ENCODE measurements around the gene BAMBI.

Gene BAMBI

DNA sequence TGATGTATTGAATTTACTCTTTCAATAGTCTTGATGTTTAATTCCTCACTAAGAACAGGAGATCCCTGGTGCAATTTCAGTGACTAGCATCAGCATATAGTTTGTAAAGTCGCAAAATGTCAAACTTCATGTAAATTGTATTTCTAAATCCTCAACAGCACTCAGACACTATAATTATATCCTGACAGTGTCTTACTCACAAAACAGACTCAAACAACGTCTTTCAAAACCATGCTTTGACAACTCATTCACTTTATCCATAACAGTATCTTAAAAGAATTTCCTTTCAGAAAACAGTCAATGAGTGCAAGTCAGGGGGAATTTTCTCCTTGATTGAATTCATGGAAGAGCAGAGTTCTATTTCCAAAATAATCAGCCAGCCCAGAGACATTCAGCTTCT, 20.8 kb downstream of the BAMBI start:
- H3K27me3 ChIP-seq: no peaks in the 10 kb centered on the region
- H3K36me3 ChIP-seq: no peaks in the 10 kb centered on the region
- H4K20me1 ChIP-seq: no peaks in the 10 kb centered on the region
- no peaks in the 10 kb centered on the region for H3K4me1 ChIP-seq
- H3K9me3 ChIP-seq: no peaks in the 10 kb centered on the region
- no peak overlapping the region for H3K27ac ChIP-seq
- H3K4me2 ChIP-seq: no peak overlapping the region
- no peak overlapping the region for H3K9ac ChIP-seq
- no peak for TF ChIP-seq Cebpa-rat (IDR thresholded peaks at IDR 0.05)
- H3K4me3 ChIP-seq: no peak overlapping the region

DNA sequence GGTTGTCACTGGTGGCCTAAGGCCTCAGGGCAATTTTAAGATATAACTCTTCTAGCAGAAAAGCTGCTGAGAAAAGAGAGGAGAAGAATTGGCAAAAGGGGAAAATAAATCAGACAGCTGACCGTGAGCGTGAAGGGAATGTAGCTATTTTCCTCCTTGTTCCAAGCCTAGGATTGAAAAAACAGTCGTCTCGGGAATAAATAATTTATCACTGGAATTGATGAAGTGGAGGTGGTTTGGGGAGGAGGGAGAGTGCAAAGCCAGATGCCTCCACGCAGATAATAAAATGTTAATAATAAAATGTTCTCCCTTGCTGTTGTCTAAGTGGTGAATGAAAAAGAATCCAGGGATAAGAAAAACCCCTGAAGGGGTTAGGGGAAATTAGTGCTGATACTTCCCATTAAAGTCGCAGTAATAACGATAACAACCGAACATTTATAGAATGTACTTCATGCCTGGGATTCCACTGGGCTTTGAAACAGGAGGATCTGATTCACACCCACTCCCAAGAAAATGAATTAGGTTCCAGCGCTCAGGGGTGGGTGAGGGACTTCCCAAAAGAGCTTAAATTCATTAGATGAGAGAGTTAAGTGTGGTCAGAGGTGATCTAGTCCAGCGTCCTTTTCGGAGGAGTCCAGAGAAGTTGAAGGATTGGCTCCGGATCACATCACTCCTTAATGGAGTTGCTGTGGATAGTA, 27.3 kb downstream of the BAMBI start:
- Histone ChIP-seq H3K4me3 (no peak overlapping the region), H3K4me1 (no peaks in the 10 kb centered on the region), H3K27ac (no peak overlapping the region), H4K20me1 (no peaks in the 10 kb centered on the region), H3K9me3 (no peaks in the 10 kb centered on the region), H3K36me3 (no peaks in the 10 kb centered on the region), H3K27me3 (no peaks in the 10 kb centered on the region), H3K4me2 (no peak overlapping the region), H3K9ac (no peak overlapping the region)
- TF ChIP-seq Cebpa-rat (IDR thresholded peaks at IDR 0.05): no peak

DNA sequence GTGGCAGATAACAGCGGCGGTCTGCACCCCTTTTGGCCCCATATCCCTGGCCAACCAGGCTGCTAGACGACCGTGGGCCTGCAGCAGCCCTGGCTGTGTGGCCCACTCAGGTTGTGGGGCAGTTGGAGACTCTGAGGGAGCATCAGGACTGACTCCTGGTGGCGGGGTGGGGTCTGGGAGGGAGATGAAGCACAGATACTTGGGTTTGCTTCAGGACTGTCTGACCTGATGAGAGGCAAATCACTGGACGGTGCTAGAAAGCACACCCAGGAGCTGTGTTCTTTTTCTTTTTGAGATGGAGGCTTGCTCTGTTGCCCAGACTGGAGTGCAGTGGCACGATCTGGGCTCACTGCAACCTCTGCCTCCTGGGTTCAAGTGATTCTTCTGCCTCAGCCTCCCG, 28.2 kb downstream of the BAMBI start:
- Histone ChIP-seq H3K4me2 (no peak overlapping the region), H3K4me3 (no peak overlapping the region), H3K4me1 (no peaks in the 10 kb centered on the region), H3K27ac (no peak overlapping the region), H3K9me3 (no peaks in the 10 kb centered on the region), H4K20me1 (no peaks in the 10 kb centered on the region), H3K36me3 (no peaks in the 10 kb centered on the region), H3K27me3 (no peaks in the 10 kb centered on the region), H3K9ac (no peak overlapping the region)
- no peak for TF ChIP-seq Cebpa-rat (IDR thresholded peaks at IDR 0.05)

DNA sequence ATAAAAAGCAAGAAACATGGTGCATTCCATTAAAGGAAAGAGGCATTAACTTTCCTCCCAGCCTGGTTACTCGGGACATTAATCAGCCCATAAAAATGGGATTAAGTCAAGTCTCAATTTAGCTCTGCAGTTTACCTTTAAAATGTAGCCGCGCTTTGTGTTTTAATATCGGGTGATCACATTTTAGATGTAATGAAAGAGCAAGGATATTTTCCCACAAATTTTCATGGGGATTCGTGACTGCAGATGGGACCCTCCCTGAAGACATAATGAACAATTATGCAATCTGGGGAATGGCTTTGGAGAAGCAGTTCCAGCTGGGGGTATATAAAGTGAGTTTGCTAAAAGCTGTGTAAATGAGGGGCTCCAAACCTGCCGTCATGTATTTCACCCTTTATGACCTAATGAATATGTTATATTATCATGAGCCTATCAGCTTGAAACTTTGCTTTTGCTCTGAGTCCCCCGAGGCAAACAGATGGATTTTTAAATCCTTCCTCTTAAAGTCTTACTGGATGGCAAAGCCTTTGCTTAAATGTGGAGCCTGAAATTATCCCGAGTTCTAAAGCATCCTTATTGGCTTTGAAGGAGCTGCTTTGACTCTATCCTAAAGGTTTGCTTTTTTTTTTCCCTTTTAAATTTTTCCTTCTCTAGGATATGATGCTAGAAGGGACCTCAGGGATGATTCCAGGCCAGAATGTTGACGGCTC, 31.8 kb downstream of the BAMBI start:
- TF ChIP-seq Cebpa-rat (IDR thresholded peaks at IDR 0.05): no peak
- Histone ChIP-seq H4K20me1 (no peaks in the 10 kb centered on the region), H3K4me2 (no peak overlapping the region), H3K4me3 (no peak overlapping the region), H3K27ac (no peak overlapping the region), H3K27me3 (no peaks in the 10 kb centered on the region; the same call in 1 of the 2 replicates), H3K4me1 (no peaks in the 10 kb centered on the region), H3K9ac (no peak overlapping the region), H3K9me3 (peaks cover 7% of the 10 kb centered on the region), H3K36me3 (no peaks in the 10 kb centered on the region)

DNA sequence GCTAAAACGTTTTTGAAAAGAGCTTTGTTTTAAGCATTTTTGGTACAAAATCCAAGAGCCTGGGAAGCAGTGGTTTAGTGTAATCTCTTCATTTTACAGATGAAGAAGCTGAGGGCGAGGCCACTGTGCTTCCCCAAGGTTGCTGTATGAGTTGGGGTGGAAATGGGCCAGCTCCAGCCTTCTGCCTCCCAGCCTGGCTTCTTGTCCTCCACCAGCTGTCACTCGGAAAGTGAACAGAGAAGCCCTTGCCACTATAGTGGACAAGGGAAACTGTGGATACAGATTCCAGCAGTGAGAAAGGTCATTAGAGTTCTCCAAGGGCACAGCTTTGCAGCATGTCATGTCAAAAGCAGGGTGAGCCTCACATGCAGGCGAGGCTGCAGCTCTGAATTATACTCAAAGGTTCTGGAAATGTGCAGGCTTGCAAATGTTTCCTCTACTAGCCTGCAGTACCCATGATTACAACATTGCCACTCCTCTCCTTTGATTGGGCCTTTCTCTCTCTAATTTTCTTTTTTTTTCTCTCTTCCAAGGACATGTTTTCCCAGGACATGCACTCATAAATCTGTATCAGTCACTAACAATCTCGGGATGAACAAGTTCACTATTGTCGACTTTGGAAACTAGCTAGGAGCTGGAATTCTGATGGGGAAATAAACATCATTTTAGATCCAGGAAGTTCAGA, 33.0 kb downstream of the BAMBI start:
- Histone ChIP-seq H3K9ac (no peak overlapping the region), H3K27ac (no peak overlapping the region), H4K20me1 (no peaks in the 10 kb centered on the region), H3K27me3 (no peaks in the 10 kb centered on the region; the same call in 1 of the 2 replicates), H3K4me2 (no peak overlapping the region), H3K9me3 (peaks cover 7% of the 10 kb centered on the region), H3K4me3 (no peak overlapping the region), H3K36me3 (no peaks in the 10 kb centered on the region), H3K4me1 (no peaks in the 10 kb centered on the region)
- TF ChIP-seq Cebpa-rat (IDR thresholded peaks at IDR 0.05): no peak

DNA sequence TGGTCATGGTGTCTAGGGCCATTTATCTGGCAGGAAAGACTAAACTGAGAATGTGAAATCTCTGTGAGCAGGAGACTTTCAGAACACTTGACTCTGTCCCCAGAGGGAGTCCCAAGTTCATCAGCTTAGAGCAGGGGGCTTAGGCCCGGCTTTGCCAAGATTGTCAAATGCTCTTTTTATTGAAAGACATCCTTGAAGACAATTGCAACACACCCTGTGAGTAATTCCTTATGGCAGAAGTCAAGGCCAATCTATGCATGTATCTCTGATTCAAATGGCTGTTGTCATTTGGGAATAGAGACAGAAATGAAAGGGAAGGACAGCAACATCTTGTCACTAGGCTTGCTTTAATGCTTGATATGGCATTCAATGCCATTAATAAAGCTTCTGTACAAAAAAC, 33.7 kb downstream of the BAMBI start:
- H3K4me1 ChIP-seq: no peaks in the 10 kb centered on the region
- no peak for TF ChIP-seq Cebpa-rat (IDR thresholded peaks at IDR 0.05)
- H4K20me1 ChIP-seq: no peaks in the 10 kb centered on the region
- peaks cover 7% of the 10 kb centered on the region for H3K9me3 ChIP-seq
- H3K4me2 ChIP-seq: no peak overlapping the region
- no peak overlapping the region for H3K4me3 ChIP-seq
- no peaks in the 10 kb centered on the region; the same call in 1 of the 2 replicates for H3K27me3 ChIP-seq
- H3K9ac ChIP-seq: no peak overlapping the region
- H3K36me3 ChIP-seq: no peaks in the 10 kb centered on the region
- H3K27ac ChIP-seq: no peak overlapping the region

DNA sequence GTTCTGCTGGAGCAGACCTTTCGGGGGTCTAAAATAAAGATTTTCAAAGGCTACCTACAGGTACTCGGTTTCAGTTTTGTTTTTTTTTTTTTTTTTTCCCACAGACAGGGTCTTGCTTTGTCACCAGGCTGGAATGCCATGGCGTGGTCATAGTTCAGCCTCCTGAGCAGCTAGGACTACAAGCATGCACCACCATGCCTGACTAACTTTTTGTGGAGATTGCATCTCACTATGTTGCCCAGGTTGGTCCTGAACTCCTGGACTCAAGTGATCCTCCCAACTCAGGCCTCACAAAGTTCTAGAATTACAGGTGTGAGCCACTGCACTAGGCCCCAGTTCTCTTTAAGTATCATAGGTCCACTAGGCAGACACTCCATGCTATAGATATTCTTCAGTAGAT, 34.5 kb downstream of the BAMBI start:
- Histone ChIP-seq H3K4me2 (no peak overlapping the region), H3K4me3 (no peak overlapping the region), H3K27ac (no peak overlapping the region), H3K27me3 (no peaks in the 10 kb centered on the region; the same call in 1 of the 2 replicates), H3K9ac (no peak overlapping the region), H3K9me3 (peaks cover 7% of the 10 kb centered on the region), H3K36me3 (no peaks in the 10 kb centered on the region), H3K4me1 (no peaks in the 10 kb centered on the region), H4K20me1 (no peaks in the 10 kb centered on the region)
- no peak for TF ChIP-seq Cebpa-rat (IDR thresholded peaks at IDR 0.05)

DNA sequence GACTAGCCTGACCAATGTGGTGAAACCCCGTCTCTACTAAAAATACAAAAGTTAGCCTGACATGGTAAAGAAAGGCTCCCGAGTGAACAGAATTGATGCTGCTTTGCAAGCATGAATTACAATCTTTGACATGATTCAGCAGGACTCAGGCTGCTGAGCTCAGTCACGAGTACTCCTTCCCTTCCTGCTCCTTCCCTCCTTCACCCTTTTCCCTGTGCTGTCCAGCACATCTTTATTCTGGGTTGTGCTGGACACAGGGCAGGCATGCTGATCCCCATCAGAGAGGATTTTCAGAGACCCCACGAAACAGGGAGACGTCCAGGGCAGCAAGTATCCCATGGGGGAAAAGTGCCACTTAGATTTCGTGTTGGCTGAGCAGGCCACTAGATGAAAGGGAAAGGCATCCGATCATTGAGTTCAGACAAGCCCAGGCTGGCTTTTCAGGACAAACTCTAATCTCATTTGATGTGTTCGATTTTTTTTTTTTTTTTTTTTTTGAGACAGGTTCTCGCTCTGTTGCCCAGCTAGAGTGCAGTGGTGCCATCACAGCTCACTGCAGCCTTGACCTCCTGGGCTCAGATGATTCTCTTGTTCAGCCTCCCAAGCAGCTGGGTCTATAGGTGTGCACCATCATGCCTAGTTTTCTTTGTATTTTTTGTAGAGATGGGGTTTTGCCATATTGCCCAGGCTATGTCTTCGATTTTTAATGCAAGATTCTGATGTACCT, 36.5 kb downstream of the BAMBI start:
- no peak overlapping the region for H3K27ac ChIP-seq
- H3K27me3 ChIP-seq: no peaks in the 10 kb centered on the region; the same call in 1 of the 2 replicates
- no peak overlapping the region for H3K9ac ChIP-seq
- no peak for TF ChIP-seq Cebpa-rat (IDR thresholded peaks at IDR 0.05)
- no peak overlapping the region for H3K4me2 ChIP-seq
- H3K9me3 ChIP-seq: peaks cover 7% of the 10 kb centered on the region
- H3K4me1 ChIP-seq: no peaks in the 10 kb centered on the region
- H4K20me1 ChIP-seq: no peaks in the 10 kb centered on the region
- H3K36me3 ChIP-seq: no peaks in the 10 kb centered on the region
- H3K4me3 ChIP-seq: no peak overlapping the region

DNA sequence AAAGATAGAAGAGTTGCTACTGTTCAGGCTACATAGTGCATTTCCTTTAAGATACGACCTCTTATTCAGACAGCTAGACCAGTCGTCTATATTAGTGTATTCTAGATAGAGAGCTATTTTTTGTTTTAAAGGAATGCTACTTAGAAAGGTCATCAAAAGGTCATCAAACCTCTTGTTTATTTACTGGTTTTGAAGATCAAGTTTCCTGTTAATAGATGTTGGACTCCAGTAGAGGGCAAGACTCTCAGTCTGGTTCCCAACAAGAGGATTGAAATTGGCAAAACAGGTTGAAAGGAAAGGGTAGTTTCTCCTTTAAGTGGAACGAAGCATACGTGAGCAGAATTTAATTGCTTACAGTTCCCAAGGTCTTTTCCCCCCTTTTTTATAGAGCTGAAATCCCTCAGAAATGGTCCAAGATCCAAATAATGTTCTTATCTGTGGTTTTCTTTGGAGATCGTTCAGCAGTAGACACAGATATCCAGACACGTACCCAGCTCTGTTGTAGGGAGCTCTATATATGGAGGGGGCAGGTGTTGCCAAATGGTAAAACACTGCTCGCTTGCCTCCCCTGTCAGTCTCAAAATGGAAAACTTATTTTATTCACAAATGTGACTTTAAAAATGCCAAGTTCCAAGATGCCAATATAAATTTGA, 37.2 kb downstream of the BAMBI start:
- TF ChIP-seq Cebpa-rat (IDR thresholded peaks at IDR 0.05): no peak
- H4K20me1 ChIP-seq: no peaks in the 10 kb centered on the region

More for the DNA sequence above, 37.2 kb downstream of the BAMBI start:
- Histone ChIP-seq H3K27ac (no peak overlapping the region), H3K36me3 (no peaks in the 10 kb centered on the region), H3K4me1 (no peaks in the 10 kb centered on the region), H3K27me3 (no peaks in the 10 kb centered on the region; the same call in 1 of the 2 replicates), H3K9ac (no peak overlapping the region), H3K4me2 (no peak overlapping the region), H3K9me3 (peaks cover 7% of the 10 kb centered on the region), H3K4me3 (no peak overlapping the region)

Measured in BLaER1 (cell line).